AG04450 (cell line): Measurements from ENCODE around the gene EID3. TPM values are rescaled to one million over a fixed set of nuclear protein-coding genes. Genes with fewer than 3 reads are reported as not detected.

ENCODE experiments used
- CTCF ChIA-PET: fragments of 300-600, 350-600 bp; formaldehyde crosslinking; extraction: SDS; loops from one replicate; lab custom pipeline; 2022; ENCODE audit warnings: antibody characterized with exemption, inconsistent platforms; lab: Charles Lee
- POLR2A ChIA-PET: fragments of 350-600 bp; formaldehyde crosslinking; extraction: SDS; loops from one replicate; lab custom pipeline; 2021; ENCODE audit warnings: antibody characterized with exemption, inconsistent platforms; lab: Yijun Ruan, JAX
- DNase-seq: peaks from one replicate; pipeline ENCODE4 v3.0.0-alpha.2; 2011; ENCODE audit warnings: low read depth, low spot score
- H3K27ac ChIP-seq: one replicate; pipeline ENCODE4 v1.5.1; 2012; ENCODE audit warnings: low read depth, low read length, control low read depth
- H3K27me3 ChIP-seq: one replicate; pipeline ENCODE4 v1.6.0; 2012; ENCODE audit warnings: low read length; ENCODE audit not compliant: control insufficient read depth, insufficient read depth
- H3K4me3 ChIP-seq: 2 replicates; pipeline ENCODE4 v1.5.1; 2011; ENCODE audit warnings: mild to moderate bottlenecking, low read depth, low read length, control low read depth
- H3K9me3 ChIP-seq: 2 replicates; pipeline ENCODE4 v1.5.1; 2012; ENCODE audit warnings: low read length; ENCODE audit not compliant: control insufficient read depth, insufficient read depth
- polyA plus RNA-seq: library from polyadenylated mRNA; depleted of rRNA; stranded (reverse); fragments of >200 nt; gene quantifications from 2 replicates; pipeline ENCODE4 v1.2.3, GENCODE V29; 2011
- TF ChIP-seq, protein P1 (sequence below): IDR thresholded peaks from 2 replicates; pipeline ENCODE4 v1.5.1; 2011; ENCODE audit warnings: low read depth, low read length, control low read depth, inconsistent platforms

Gene EID3
- polyA plus RNA-seq, 1 experiment = 2.5 TPM

DNA sequence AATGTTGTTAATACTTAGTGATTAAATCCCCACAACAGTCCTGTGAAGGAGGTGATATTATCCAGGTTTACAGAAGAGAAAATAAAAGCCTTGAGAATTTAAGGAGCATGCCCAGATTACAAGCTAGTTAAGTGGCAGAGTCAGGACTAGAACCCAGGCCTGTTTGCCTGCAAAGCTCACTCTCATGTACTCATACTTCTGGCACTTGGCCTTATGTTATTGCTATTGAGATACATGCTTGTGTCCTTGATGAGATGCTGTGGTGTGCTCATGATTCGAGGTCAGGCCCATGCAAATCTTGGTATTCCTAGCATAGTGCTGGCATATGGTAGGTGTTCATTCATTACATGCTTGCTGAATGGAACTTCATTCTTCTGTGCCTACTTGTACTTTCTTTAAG is 7.6 kb upstream of the EID3 start:
- DNase-seq = no peak
- H3K4me3 ChIP-seq = no peak overlapping the region; the same call in 1 of the 2 replicates
- CTCF ChIA-PET = interaction anchor here (1.2 to 1.4 kb wide), 2 partner anchors 76 to 79 kb away, joined by 3 to 4 read pairs; no protein-coding TSS in a partner anchor

DNA sequence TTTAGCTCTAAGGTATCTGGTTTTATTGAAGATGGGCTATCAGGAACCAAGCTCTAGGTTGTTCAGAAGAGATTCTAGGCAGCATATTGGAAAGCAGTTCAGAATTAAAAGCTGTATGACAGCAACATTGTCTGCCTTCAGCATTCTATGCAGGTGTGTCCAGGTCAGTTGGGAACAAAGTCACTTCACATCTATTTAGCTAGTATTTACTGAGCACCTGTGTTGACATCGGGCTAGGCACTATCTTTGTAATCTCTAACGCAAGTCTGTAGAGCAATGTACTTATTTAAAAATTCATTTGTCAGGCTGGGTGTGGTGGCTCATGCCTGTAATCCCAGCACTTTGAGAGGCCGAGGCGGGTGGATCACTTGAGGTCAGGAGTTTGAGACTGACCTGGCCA is 6.8 kb upstream of the EID3 start:
- H3K27me3 ChIP-seq = no peaks in the 10 kb centered on the region
- POLR2A ChIA-PET = interaction anchor here (1.3 to 2.9 kb wide), 3 partner anchors 9 to 82 kb away, joined by 3 to 18 read pairs (median 10); no protein-coding TSS in a partner anchor
- H3K27ac ChIP-seq = no peak overlapping the region
- CTCF ChIA-PET = interaction anchor here (1.4 kb wide), 1 partner anchor 80 kb away, joined by 4 read pairs; no protein-coding TSS in a partner anchor
- H3K4me3 ChIP-seq = no peak overlapping the region
- H3K9me3 ChIP-seq = no peaks in the 10 kb centered on the region
- TF ChIP-seq, protein P1, sequence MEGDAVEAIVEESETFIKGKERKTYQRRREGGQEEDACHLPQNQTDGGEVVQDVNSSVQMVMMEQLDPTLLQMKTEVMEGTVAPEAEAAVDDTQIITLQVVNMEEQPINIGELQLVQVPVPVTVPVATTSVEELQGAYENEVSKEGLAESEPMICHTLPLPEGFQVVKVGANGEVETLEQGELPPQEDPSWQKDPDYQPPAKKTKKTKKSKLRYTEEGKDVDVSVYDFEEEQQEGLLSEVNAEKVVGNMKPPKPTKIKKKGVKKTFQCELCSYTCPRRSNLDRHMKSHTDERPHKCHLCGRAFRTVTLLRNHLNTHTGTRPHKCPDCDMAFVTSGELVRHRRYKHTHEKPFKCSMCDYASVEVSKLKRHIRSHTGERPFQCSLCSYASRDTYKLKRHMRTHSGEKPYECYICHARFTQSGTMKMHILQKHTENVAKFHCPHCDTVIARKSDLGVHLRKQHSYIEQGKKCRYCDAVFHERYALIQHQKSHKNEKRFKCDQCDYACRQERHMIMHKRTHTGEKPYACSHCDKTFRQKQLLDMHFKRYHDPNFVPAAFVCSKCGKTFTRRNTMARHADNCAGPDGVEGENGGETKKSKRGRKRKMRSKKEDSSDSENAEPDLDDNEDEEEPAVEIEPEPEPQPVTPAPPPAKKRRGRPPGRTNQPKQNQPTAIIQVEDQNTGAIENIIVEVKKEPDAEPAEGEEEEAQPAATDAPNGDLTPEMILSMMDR = no peak
- no peak for DNase-seq

More for the DNA sequence above, 7.6 kb upstream of the EID3 start:
- TF ChIP-seq, protein P1 = no peak
- POLR2A ChIA-PET = interaction anchor here (1.2 to 2.9 kb wide), 3 partner anchors 9 to 82 kb away, joined by 3 to 18 read pairs (median 5); no protein-coding TSS in a partner anchor
- Histone ChIP-seq H3K27ac (no peak overlapping the region), H3K9me3 (no peaks in the 10 kb centered on the region), H3K27me3 (no peaks in the 10 kb centered on the region)

DNA sequence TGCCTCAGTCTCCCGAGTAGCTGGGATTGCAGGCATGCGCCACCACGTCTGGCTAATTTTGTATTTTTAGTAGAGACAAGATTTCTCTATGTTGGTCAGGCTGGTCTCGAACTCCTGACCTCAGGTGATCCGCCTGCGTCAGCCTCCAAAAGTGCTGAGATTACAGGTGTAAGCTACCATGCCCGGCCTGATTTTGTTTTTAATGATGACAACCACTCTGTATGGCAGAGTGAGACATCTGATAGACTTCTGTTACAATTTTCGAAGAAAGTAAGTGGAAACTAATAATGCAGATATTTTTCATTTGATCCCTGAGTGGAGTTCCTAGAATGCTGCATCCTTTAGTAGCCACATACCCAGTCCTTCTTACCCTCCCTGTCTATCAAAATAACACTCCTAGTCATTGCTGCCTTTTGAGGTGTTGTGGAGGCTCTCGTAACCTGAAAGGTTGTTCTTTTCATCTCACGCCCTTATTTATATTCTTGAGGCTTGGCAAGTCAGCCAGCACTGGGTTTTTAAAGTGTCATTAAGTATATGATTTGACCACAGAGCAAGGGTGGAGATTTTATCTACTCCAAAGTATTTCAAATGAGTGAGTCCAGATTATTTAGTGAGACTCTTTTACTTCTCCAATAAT is 5.9 kb upstream of the EID3 start:
- no peak overlapping the region for H3K4me3 ChIP-seq
- no peaks in the 10 kb centered on the region for H3K27me3 ChIP-seq
- TF ChIP-seq, protein P1 = no peak
- no peaks in the 10 kb centered on the region for H3K9me3 ChIP-seq
- ChIA-PET CTCF (no interaction called here), POLR2A (interaction anchor here (0.6 to 2.3 kb wide), 2 partner anchors 10 to 79 kb away, joined by 3 to 10 read pairs; no protein-coding TSS in a partner anchor)
- no peak overlapping the region for H3K27ac ChIP-seq
- DNase-seq = no peak

DNA sequence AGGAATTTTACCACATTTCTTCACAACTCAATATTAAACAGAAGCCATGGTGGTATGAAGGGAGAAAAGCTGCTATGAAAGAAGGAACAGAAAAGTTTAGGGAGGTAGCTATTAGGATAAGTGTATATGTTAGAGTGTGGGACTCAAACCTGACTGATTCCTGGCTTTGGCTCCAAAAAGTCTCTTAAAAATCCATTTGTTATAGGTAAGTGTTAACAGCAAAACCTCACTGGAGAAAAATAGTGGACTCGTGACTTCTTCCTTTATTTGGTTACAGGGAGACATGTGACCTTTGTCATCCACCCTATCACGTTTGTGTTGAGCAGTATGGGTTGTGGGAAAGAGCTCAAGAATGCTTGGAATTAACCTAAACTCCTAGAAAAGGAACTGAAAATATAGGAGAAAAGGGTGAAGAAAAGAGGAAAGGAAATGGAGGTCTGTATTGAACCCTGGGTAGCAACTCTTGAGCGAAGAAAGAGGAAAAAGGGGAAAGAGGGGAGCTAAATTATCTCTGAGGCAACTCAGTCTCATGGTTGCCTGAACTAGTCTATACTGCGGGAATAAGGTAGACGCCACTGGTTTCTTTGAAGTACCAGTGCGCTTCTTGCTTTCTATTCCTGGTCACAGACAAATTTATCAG is 3.6 kb upstream of the EID3 start:
- no peak overlapping the region for H3K27ac ChIP-seq
- H3K9me3 ChIP-seq = no peaks in the 10 kb centered on the region; the same call in 1 of the 2 replicates
- no peaks in the 10 kb centered on the region for H3K27me3 ChIP-seq
- ChIA-PET CTCF (interaction anchor here (0.7 to 1.0 kb wide), 2 partner anchors 82 to 577 kb away, joined by 3 read pairs; no protein-coding TSS in a partner anchor), POLR2A (interaction anchor here (0.7 to 1.2 kb wide), 7 partner anchors 9 to 236 kb away, joined by 3 to 4 read pairs (median 3); no protein-coding TSS in a partner anchor)
- DNase-seq = no peak
- TF ChIP-seq, protein P1 = no peak
- no peak overlapping the region for H3K4me3 ChIP-seq
